OCI-LY7 (cell line): ENCODE results near the gene NTF3.

Experiments
- CTCF ChIP-seq: fragments of 200-600 bp; sonication (generic); conservative IDR thresholded peaks from 2 replicates; pipeline ENCODE4 v1.5.1; 2014; ENCODE audit warnings: mild to moderate bottlenecking, antibody characterized with exemption, low read length, moderate library complexity, mixed read lengths
- EZH2phosphoT487 ChIP-seq: fragments of 200-600 bp; sonication (generic); IDR thresholded peaks from 2 replicates; pipeline ENCODE4 v1.6.1; 2018; ENCODE audit warnings: low read depth, borderline replicate concordance, mild to moderate bottlenecking, mixed run types, antibody characterized with exemption, low read length, moderate library complexity, mixed read lengths

GRCh38 chr12:5498076-5498475 lies 66.2 kb downstream of the NTF3 start:
- TF ChIP-seq CTCF (no peak), EZH2phosphoT487 (no peak)
